Measurements from ENCODE around the gene ITPR2.

ITPR2 gene

GRCh38 chr12:26822026-26822425 is 11.0 kb downstream of the ITPR2 start:
- H3K4me3 ChIP-seq (ENCODE audit: low read depth, low read length) = no peak overlapping the region
- no peak for DNase-seq (ENCODE audit: low read depth)
- TF ChIP-seq, protein P1, sequence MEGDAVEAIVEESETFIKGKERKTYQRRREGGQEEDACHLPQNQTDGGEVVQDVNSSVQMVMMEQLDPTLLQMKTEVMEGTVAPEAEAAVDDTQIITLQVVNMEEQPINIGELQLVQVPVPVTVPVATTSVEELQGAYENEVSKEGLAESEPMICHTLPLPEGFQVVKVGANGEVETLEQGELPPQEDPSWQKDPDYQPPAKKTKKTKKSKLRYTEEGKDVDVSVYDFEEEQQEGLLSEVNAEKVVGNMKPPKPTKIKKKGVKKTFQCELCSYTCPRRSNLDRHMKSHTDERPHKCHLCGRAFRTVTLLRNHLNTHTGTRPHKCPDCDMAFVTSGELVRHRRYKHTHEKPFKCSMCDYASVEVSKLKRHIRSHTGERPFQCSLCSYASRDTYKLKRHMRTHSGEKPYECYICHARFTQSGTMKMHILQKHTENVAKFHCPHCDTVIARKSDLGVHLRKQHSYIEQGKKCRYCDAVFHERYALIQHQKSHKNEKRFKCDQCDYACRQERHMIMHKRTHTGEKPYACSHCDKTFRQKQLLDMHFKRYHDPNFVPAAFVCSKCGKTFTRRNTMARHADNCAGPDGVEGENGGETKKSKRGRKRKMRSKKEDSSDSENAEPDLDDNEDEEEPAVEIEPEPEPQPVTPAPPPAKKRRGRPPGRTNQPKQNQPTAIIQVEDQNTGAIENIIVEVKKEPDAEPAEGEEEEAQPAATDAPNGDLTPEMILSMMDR (IDR thresholded peaks at IDR 0.05; ENCODE audit: low read depth, low read length, missing control alignments) = no peak

DNA sequence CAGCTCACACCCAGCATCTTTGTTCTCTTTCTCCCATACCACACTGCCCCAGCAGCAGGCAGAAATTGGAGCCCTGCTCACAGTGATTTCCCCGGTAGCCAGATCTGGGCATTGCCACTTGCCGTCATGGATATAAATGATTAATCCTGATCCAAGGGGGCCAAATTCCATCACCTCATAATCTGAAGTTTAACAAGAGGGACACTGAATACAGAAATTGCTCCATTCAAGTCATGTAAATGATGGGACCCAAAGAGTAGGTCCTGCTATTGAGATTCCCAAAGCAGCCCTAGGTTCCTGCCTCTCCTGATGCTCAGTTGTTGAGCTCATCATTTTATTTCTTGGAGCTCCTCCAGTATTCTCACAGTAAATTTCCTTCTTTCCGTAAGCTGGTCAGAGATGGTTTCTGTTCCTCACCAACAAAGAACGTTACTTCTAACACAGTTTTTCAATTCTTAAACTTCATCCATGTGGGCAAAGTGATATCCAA is 11.7 kb downstream of the ITPR2 start:
- DNase-seq (ENCODE audit: low read depth) = no peak
- H3K4me3 ChIP-seq (ENCODE audit: low read depth, low read length) = no peak overlapping the region
- TF ChIP-seq, protein P1 (IDR thresholded peaks at IDR 0.05; ENCODE audit: low read depth, low read length, missing control alignments) = no peak

GRCh38 chr12:26818636-26819035 is 14.4 kb downstream of the ITPR2 start:
- TF ChIP-seq, protein P1 (IDR thresholded peaks at IDR 0.05; ENCODE audit: low read depth, low read length, missing control alignments) = no peak
- DNase-seq (ENCODE audit: low read depth) = no peak
- H3K4me3 ChIP-seq (ENCODE audit: low read depth, low read length) = no peak overlapping the region

DNA sequence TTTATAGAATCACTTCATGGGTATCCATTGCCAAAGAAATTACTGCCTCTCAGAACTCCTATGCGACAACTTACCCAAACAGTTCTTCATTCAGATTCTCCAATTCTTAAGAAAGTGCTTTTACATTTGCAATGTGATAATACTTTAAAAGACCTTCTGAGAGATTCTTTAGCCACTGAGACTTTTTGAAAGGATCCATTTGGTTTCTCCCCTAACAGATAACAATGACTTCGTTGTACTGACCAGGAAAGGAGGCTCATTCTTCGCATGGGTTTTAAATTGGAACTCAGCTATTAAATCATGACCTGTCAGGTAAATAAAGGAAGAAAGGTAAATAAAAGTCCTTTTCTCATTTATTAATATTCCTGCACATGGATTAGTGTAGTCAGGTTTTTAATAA is 14.8 kb downstream of the ITPR2 start:
- DNase-seq (ENCODE audit: low read depth) = no peak
- no peak overlapping the region for H3K4me3 ChIP-seq (ENCODE audit: low read depth, low read length)
- TF ChIP-seq, protein P1 (IDR thresholded peaks at IDR 0.05; ENCODE audit: low read depth, low read length, missing control alignments) = no peak

DNA sequence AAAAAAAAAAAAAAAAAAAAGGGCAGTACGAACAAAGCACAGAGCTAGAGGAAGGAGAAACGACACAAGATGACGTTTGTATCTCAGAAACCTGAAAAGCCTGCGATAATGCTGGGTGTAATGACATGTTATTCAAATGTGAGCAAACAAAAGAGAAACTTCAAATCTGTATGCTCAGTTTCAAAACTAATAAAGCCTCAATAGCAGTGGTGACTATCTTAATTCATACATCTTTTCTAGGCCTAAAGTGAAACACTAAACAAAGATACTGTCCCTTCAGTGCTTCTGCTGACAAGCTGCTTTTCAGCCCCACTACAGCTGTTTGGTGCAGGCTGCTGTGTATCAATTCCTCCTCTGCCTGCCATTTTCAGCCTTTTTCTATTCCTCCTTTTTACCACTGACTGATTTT is 15.8 kb downstream of the ITPR2 start:
- DNase-seq (ENCODE audit: low read depth) = peak; percentile 53
- TF ChIP-seq, protein P1 (IDR thresholded peaks at IDR 0.05; ENCODE audit: low read depth, low read length, missing control alignments) = no peak

DNA sequence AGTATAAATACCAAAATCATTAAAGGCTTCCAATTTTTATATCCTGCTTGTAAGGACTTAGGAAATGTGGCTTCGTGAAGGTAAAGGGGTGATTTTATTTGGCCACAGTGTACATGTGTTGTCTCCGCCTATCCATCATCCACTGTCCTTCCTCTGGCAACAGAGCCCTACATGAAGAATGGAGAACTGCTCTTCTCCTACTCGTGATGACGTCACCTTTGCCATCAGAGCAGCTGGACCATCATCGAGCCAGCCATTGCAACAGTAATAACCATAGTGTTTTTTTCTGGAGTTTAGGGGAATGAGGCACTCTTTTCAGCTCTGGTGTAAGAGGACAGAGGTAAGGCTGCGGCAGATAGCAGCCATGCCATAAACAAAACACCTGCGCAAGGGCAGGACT is 19.2 kb downstream of the ITPR2 start:
- no peak for DNase-seq (ENCODE audit: low read depth)
- TF ChIP-seq, protein P1 (IDR thresholded peaks at IDR 0.05; ENCODE audit: low read depth, low read length, missing control alignments) = no peak
- no peak overlapping the region for H3K4me3 ChIP-seq (ENCODE audit: low read depth, low read length)

More for the DNA sequence above, 15.8 kb downstream of the ITPR2 start:
- H3K4me3 ChIP-seq (ENCODE audit: low read depth, low read length) = no peak overlapping the region

DNA sequence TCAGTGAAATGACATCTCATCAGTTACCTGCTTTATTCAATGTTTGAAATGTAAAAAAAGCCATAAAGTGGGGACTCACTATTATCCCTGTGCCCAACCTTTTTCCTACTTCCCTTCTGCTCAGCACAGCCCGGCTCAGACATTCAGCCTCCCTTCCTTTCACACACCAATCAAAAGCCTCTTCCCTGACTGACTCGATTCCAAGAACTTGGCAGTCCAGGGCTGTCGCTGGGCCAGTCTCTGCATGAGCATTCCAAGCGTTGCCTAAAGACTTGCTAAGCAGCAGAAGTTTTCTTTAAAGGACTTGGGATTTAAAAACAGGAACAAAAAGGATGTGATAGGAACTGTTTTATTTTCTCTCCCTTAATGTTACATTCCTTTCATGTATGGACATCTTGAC is 22.7 kb downstream of the ITPR2 start:
- TF ChIP-seq, protein P1 (IDR thresholded peaks at IDR 0.05; ENCODE audit: low read depth, low read length, missing control alignments) = no peak
- no peak for DNase-seq (ENCODE audit: low read depth)
- no peak overlapping the region for H3K4me3 ChIP-seq (ENCODE audit: low read depth, low read length)
